Measurements from ENCODE around the gene TUSC1. TPM values are rescaled to one million over a fixed set of nuclear protein-coding genes. Genes with fewer than 3 reads are reported as not detected.

TUSC1 gene
- total RNA-seq = under 1 TPM in 3 of 5 experiments, not detected in 2; 0.10 to 0.37 (median 0.17) TPM
- under 1 TPM; 0.17 to 0.48 TPM for polyA plus RNA-seq
- not detected for total RNA-seq

GRCh38 chr9:25678147-25678666 lies at the start of gene TUSC1:
Gene TUSC1 (minus strand): TSS chr9:25678444. CDS start chr9:25678312, 132 bp downstream.
- CTCF ChIA-PET = no interaction called here
- Histone ChIP-seq H3K27me3 (ENCODE audit: control insufficient read depth in 2 of 2, insufficient read depth in 2 of 2, low read length in 2 of 2) (no peaks in the 10 kb centered on the region), H3K27ac (ENCODE audit: low read depth, low read length) (no peak within 1 kb of the TSS), H3K4me1 (ENCODE audit: control insufficient read depth in 2 of 2, insufficient read depth in 2 of 2, low read length in 2 of 2) (no peaks in the 10 kb centered on the region), H3K4me3 (ENCODE audit: low read length) (no peak within 1 kb of the TSS), H3K9me3 (ENCODE audit: control insufficient read depth in 2 of 3, low read length in 3 of 3) (no peaks in the 10 kb centered on the region), H3K36me3 (ENCODE audit: control insufficient read depth in 2 of 3, insufficient read depth in 3 of 3, low read length in 3 of 3) (no peaks in the 10 kb centered on the region)
- H3K36me3 Mint-ChIP-seq = no peaks in the 10 kb centered on the region
- peaks cover 0 to 5% (median 0%) of the 10 kb centered on the region in 7 donors for H3K4me1 Mint-ChIP-seq
- intact Hi-C loops (cut with micrococcal nuclease) = no loop called here
- peak within 1 kb of the TSS; percentile 34 to 80 (median 60) for H3K4me3 Mint-ChIP-seq
- H3K27me3 Mint-ChIP-seq = peaks cover 15 to 23% (median 17%) of the 10 kb centered on the region in 5 donors
- ATAC-seq = peak; percentile 42
- H3K9me3 Mint-ChIP-seq = peaks cover 0 to 18% (median 6%) of the 10 kb centered on the region in 11 donors
- no peak within 1 kb of the TSS for H3K27ac Mint-ChIP-seq
- peak in 6 of 9 donors; percentile 0 to 22 (median 3) for DNase-seq
- POLR2A ChIA-PET = no interaction called here

DNA sequence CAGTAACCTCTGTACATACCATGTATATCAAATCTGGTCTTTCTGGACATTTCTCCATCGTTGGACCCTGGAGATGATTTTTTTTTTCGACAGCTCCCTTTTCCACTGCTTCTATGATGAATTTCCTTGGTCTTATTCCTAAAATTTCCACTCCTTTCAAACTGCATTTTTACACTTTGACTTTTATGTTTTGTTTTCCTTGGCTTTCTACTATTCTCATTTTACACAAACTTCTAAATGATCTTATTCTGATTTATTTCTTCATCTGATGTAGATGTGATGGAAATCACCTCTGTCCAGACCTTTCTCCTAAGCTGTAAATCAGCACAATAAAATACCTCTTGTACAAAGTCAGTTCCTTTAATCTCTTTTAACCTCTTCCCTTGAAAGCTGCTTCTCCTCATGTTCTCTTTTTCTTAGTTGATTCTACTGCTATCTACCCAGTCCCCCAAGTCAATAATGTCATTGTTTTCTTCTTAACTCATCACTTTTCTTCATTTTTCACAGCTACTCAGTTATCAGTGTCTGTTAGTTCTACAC lies 48.7 kb upstream of the TUSC1 start:
- intact Hi-C loops (cut with micrococcal nuclease) = no loop called here
- H3K4me1 Mint-ChIP-seq = no peaks in the 10 kb centered on the region
- no peak for ATAC-seq

DNA sequence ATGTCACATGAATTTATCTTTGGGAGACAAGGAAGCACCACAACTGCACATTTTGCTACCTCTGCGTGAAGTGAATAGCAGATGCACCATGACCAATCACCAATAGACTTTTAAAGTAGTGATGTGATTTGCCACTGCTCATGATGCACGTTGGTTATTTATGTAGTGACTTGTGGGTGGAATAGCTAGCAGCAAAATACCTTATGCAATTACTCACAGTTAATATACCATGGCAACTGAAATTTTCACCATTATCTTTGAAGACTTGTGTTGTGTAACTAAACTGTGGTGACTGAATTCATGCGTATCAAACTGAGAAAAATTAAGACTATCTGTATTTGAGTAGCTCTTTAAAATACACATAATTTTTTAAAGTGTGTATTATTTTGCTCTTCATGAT lies 46.2 kb upstream of the TUSC1 start:
- Mint-ChIP-seq H3K27ac (no peak overlapping the region), H3K27me3 (no peaks in the 10 kb centered on the region), H3K4me3 (no peak overlapping the region), H3K9me3 (peaks cover 0 to 11% (median 2%) of the 10 kb centered on the region in 11 donors), H3K36me3 (no peaks in the 10 kb centered on the region), H3K4me1 (no peaks in the 10 kb centered on the region)
- DNase-seq (no peak), ATAC-seq (no peak)
- Histone ChIP-seq H3K36me3 (ENCODE audit: control insufficient read depth in 2 of 3, insufficient read depth in 3 of 3, low read length in 3 of 3) (no peaks in the 10 kb centered on the region), H3K4me1 (ENCODE audit: control insufficient read depth in 2 of 2, insufficient read depth in 2 of 2, low read length in 2 of 2) (no peaks in the 10 kb centered on the region), H3K9me3 (ENCODE audit: control insufficient read depth in 2 of 3, low read length in 3 of 3) (no peaks in the 10 kb centered on the region), H3K27me3 (ENCODE audit: control insufficient read depth in 2 of 2, insufficient read depth in 2 of 2, low read length in 2 of 2) (no peaks in the 10 kb centered on the region), H3K27ac (ENCODE audit: low read depth, low read length) (no peak overlapping the region), H3K4me3 (ENCODE audit: low read length) (no peak overlapping the region)
- POLR2A ChIA-PET = no interaction called here
- intact Hi-C loops (cut with micrococcal nuclease) = no loop called here
- CTCF ChIA-PET = no interaction called here

More for the DNA sequence above, 48.7 kb upstream of the TUSC1 start:
- H3K4me3 ChIP-seq (ENCODE audit: low read length) = no peak overlapping the region
- Mint-ChIP-seq H3K4me3 (no peak overlapping the region), H3K27me3 (no peaks in the 10 kb centered on the region), H3K36me3 (no peaks in the 10 kb centered on the region), H3K27ac (no peak overlapping the region), H3K9me3 (peaks cover 2 to 15% (median 5%) of the 10 kb centered on the region in 11 donors)
- DNase-seq = no peak
- H3K36me3 ChIP-seq (ENCODE audit: control insufficient read depth in 2 of 3, insufficient read depth in 3 of 3, low read length in 3 of 3) = no peaks in the 10 kb centered on the region
- peaks cover 0 to 5% (median 0%) of the 10 kb centered on the region in 3 experiments for H3K9me3 ChIP-seq (ENCODE audit: control insufficient read depth in 2 of 3, low read length in 3 of 3)
- H3K27me3 ChIP-seq (ENCODE audit: control insufficient read depth in 2 of 2, insufficient read depth in 2 of 2, low read length in 2 of 2) = no peaks in the 10 kb centered on the region
- CTCF ChIA-PET = no interaction called here
- no peak overlapping the region for H3K27ac ChIP-seq (ENCODE audit: low read depth, low read length)
- no peaks in the 10 kb centered on the region for H3K4me1 ChIP-seq (ENCODE audit: control insufficient read depth in 2 of 2, insufficient read depth in 2 of 2, low read length in 2 of 2)
- POLR2A ChIA-PET = interaction anchor here (0.6 kb wide), 1 partner anchor 78 kb away, joined by 4 read pairs; no protein-coding TSS in a partner anchor

DNA sequence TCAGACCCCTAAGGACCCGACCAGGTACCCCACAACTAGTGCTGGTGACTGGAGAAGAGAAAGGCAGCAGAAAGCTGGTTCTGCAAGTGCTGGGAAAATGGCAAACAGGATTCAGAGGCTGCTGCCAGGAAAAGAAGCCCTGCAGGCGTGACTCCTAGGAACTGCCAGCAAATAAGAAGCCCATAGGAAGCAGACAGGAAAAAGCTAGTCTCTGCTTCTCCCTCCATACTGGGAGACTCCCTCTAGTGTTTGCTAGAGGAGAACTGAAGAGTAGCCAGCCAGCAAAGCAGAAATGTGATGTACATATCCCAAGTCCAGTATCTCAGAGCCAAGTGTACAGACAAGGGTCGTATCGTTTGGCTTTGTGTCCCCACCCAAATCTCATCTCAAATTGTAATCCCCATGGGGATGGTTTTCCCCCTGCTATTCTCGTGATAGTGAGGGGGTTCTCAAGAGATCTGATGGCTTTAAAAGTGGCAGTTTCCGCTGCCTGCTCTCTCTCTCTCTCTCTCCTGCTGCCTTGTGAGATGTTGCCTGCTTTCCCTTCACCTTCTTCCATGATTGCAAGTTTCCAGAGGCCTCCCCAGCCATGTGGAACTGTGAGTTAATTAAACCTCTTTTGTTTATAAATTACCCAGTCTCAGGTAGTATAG lies 38.1 kb upstream of the TUSC1 start:
- Mint-ChIP-seq H3K27me3 (no peaks in the 10 kb centered on the region), H3K9me3 (peaks cover 0 to 12% (median 4%) of the 10 kb centered on the region in 11 donors), H3K4me1 (no peaks in the 10 kb centered on the region), H3K36me3 (peaks cover 0 to 5% (median 0%) of the 10 kb centered on the region in 5 donors), H3K4me3 (no peak overlapping the region), H3K27ac (no peak overlapping the region)
- intact Hi-C loops (cut with micrococcal nuclease) = no loop called here
- ChIA-PET POLR2A (no interaction called here), CTCF (no interaction called here)
- no peaks in the 10 kb centered on the region for H3K36me3 ChIP-seq (ENCODE audit: control insufficient read depth in 2 of 3, insufficient read depth in 3 of 3, low read length in 3 of 3)
- no peak for DNase-seq
- H3K27me3 ChIP-seq (ENCODE audit: control insufficient read depth in 2 of 2, insufficient read depth in 2 of 2, low read length in 2 of 2) = no peaks in the 10 kb centered on the region
- no peak for ATAC-seq
- H3K4me1 ChIP-seq (ENCODE audit: control insufficient read depth in 2 of 2, insufficient read depth in 2 of 2, low read length in 2 of 2) = no peaks in the 10 kb centered on the region
- no peak overlapping the region for H3K4me3 ChIP-seq (ENCODE audit: low read length)
- H3K9me3 ChIP-seq (ENCODE audit: control insufficient read depth in 2 of 3, low read length in 3 of 3) = no peaks in the 10 kb centered on the region
- no peak overlapping the region for H3K27ac ChIP-seq (ENCODE audit: low read depth, low read length)

GRCh38 chr9:25709941-25710340 lies 31.7 kb upstream of the TUSC1 start:
- CTCF ChIA-PET = no interaction called here
- POLR2A ChIA-PET = no interaction called here
- Mint-ChIP-seq H3K4me3 (no peak overlapping the region), H3K4me1 (no peaks in the 10 kb centered on the region), H3K27ac (no peak overlapping the region), H3K9me3 (peaks cover 0 to 7% (median 0%) of the 10 kb centered on the region in 11 donors), H3K36me3 (no peaks in the 10 kb centered on the region), H3K27me3 (no peaks in the 10 kb centered on the region)
- H3K27me3 ChIP-seq (ENCODE audit: control insufficient read depth in 2 of 2, insufficient read depth in 2 of 2, low read length in 2 of 2) = no peaks in the 10 kb centered on the region
- H3K9me3 ChIP-seq (ENCODE audit: control insufficient read depth in 2 of 3, low read length in 3 of 3) = no peaks in the 10 kb centered on the region
- no peak for DNase-seq
- no peak overlapping the region for H3K27ac ChIP-seq (ENCODE audit: low read depth, low read length)
- intact Hi-C loops (cut with micrococcal nuclease) = no loop called here
- no peaks in the 10 kb centered on the region for H3K4me1 ChIP-seq (ENCODE audit: control insufficient read depth in 2 of 2, insufficient read depth in 2 of 2, low read length in 2 of 2)
- no peak for ATAC-seq
- no peak overlapping the region for H3K4me3 ChIP-seq (ENCODE audit: low read length)
- H3K36me3 ChIP-seq (ENCODE audit: control insufficient read depth in 2 of 3, insufficient read depth in 3 of 3, low read length in 3 of 3) = no peaks in the 10 kb centered on the region

GRCh38 chr9:25704800-25705199 lies 26.6 kb upstream of the TUSC1 start:
- no peaks in the 10 kb centered on the region for H3K27me3 Mint-ChIP-seq
- no peak overlapping the region for H3K27ac Mint-ChIP-seq

More at GRCh38 chr9:25704800-25705199, 26.6 kb upstream of the TUSC1 start:
- Mint-ChIP-seq H3K36me3 (no peaks in the 10 kb centered on the region), H3K4me3 (no peak overlapping the region), H3K4me1 (no peaks in the 10 kb centered on the region), H3K9me3 (peaks cover 0 to 16% (median 1%) of the 10 kb centered on the region in 11 donors)
- ATAC-seq (no peak), DNase-seq (no peak)
- Histone ChIP-seq H3K4me1 (ENCODE audit: control insufficient read depth in 2 of 2, insufficient read depth in 2 of 2, low read length in 2 of 2) (no peaks in the 10 kb centered on the region), H3K4me3 (ENCODE audit: low read length) (no peak overlapping the region), H3K36me3 (ENCODE audit: control insufficient read depth in 2 of 3, insufficient read depth in 3 of 3, low read length in 3 of 3) (no peaks in the 10 kb centered on the region), H3K27ac (ENCODE audit: low read depth, low read length) (no peak overlapping the region), H3K9me3 (ENCODE audit: control insufficient read depth in 2 of 3, low read length in 3 of 3) (no peaks in the 10 kb centered on the region), H3K27me3 (ENCODE audit: control insufficient read depth in 2 of 2, insufficient read depth in 2 of 2, low read length in 2 of 2) (no peaks in the 10 kb centered on the region)
- intact Hi-C loops (cut with micrococcal nuclease) = no loop called here
- ChIA-PET POLR2A (no interaction called here), CTCF (no interaction called here)

Measured in naive thymus-derived CD4-positive, alpha-beta T cell (primary cell).